ENCODE results near the gene LGALS16. TPM values are rescaled to one million over a fixed set of nuclear protein-coding genes. Genes with fewer than 3 reads are reported as not detected.

The LGALS16 gene
- total and polyA plus RNA-seq, 10 of the 15 experiments (the other 5 are each of a cell fraction or from before 2014, with no cell fraction given): not detected

DNA sequence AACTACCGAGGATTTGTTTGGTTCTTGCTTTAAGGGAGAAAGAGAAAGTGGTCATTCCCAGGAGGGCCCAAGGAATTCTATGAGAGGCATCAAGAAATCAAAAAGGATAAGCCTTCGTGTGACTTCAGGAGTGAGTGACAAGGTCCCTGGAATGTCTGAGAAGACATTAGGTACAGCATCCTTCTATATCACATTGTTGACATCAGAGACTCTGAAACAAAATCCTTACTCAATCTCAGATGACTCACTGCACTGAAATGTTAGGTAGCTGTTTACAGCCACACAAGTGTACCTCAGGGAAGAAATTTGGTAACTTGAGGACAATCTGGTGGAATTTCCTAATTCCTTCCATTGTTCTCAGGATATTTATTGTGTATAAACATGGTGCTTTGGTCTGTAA, 40.7 kb downstream of the LGALS16 start:
- Histone ChIP-seq H2AFZ (ENCODE audit: control insufficient read depth, low read depth, low read length) (no peak overlapping the region), H3K4me2 (ENCODE audit: control insufficient read depth, insufficient read depth) (no peak overlapping the region), H4K20me1 (ENCODE audit: control insufficient read depth, insufficient read depth) (no peaks in the 10 kb centered on the region), H3K79me2 (ENCODE audit: control insufficient read depth, insufficient read depth, low read length) (no peaks in the 10 kb centered on the region), H3K9me3 (replicated peaks; ENCODE audit: control insufficient read depth, insufficient read depth, low read length) (no peaks in the 10 kb centered on the region), H3K27ac (ENCODE audit: control insufficient read depth, insufficient read depth) (no peak overlapping the region), H3K9ac (ENCODE audit: control insufficient read depth, insufficient read depth, low read length) (no peak overlapping the region), H3K36me3 (ENCODE audit: control insufficient read depth in 2 of 2, insufficient read depth in 2 of 2, low read length in 1 of 2) (0 out of 4 replicates have a peak, but pooled peaks cover 0 to 3% of the 10 kb centered on the region in 2 experiments), H3K4me1 (ENCODE audit: control insufficient read depth, insufficient read depth, low read length) (peaks cover 49% of the 10 kb centered on the region), H3K27me3 (replicated peaks in 1 of 2; ENCODE audit: control insufficient read depth in 2 of 2, insufficient read depth in 2 of 2, low read length in 1 of 2) (no peaks in the 10 kb centered on the region), H3K4me3 (no peak overlapping the region)
- no TSS peak for BruUV-seq (replicated peaks)
- intact Hi-C loops (cut with micrococcal nuclease; ENCODE audit: unreplicated experiment): no loop called here
- WGBS (ENCODE audit: insufficient coverage, insufficient replicate concordance, low lambda C conversion rate, missing lambda C conversion rate): 82% methylated on average over 2 of the region's 2 CpGs
- DNase-seq (ENCODE audit: low read depth, low spot score) (no peak), FAIRE-seq (no peak), ATAC-seq (no peak)
- CTCF ChIA-PET: interaction anchor here (9.3 kb wide), 1 partner anchor 21 kb away, joined by 103 read pairs; no protein-coding TSS in a partner anchor
- POLR2A ChIA-PET: no interaction called here
- TF ChIP-seq CUX1 (IDR thresholded peaks at IDR 0.05; ENCODE audit: insufficient replicate concordance, low read depth, low read length): no peak
- RAD21 ChIA-PET (ENCODE audit: unreplicated experiment): no interaction called here
- SMC1A ChIA-PET (ENCODE audit: uncharacterized antibody, unreplicated experiment): no interaction called here
- in situ Hi-C loops (cut with MboI): no loop called here

All from GM12878 (cell line).